GM23338 (cell line): Measurements from ENCODE around the gene ARID1B. TPM values are rescaled to one million over a fixed set of nuclear protein-coding genes. Genes with fewer than 3 reads are reported as not detected.

Source experiments
- ATAC-seq: fragments of 200-7000 bp; cut with Tn5 transposase; 3 replicates; pipeline ENCODE4 v1.9.1; 2020
- DNase-seq: peaks from one replicate; pipeline ENCODE4 v3.0.0-alpha.2; 2015; ENCODE audit warnings: low spot score
- H2AFZ ChIP-seq: fragments of 200-600 bp; sonication (generic); 2 replicates; pipeline ENCODE4 v1.8.0; 2016; ENCODE audit warnings: antibody characterized with exemption, mild to moderate bottlenecking, moderate library complexity
- H3F3A ChIP-seq: fragments of 200-600 bp; sonication (generic); replicated peaks from 2 replicates; pipeline ENCODE4 v1.8.0; 2017; ENCODE audit warnings: antibody characterized with exemption, mixed run types, low read depth
- H3K27ac ChIP-seq: fragments of 200-600 bp; sonication (generic); 2 replicates; pipeline ENCODE4 v1.6.1; 2016; ENCODE audit warnings: low read depth
- H3K27me3 ChIP-seq: fragments of 200-600 bp; sonication (generic); 2 replicates; pipeline ENCODE4 v1.8.0; 2016; ENCODE audit warnings: mild to moderate bottlenecking, mixed run types, moderate library complexity; ENCODE audit not compliant: insufficient read depth
- H3K36me3 ChIP-seq: fragments of 200-600 bp; sonication (generic); 2 replicates; pipeline ENCODE4 v1.8.0; 2016; ENCODE audit warnings: mild to moderate bottlenecking; ENCODE audit not compliant: insufficient read depth
- H3K4me1 ChIP-seq: fragments of 200-600 bp; sonication (generic); 2 replicates; pipeline ENCODE4 v1.8.0; 2016; ENCODE audit warnings: mild to moderate bottlenecking, moderate library complexity; ENCODE audit not compliant: insufficient read depth
- H3K4me2 ChIP-seq: fragments of 200-600 bp; sonication (generic); 2 replicates; pipeline ENCODE4 v1.7.1; 2017; ENCODE audit warnings: mixed run types
- H3K4me3 ChIP-seq: fragments of 200-600 bp; sonication (generic); 2 replicates; pipeline ENCODE4 v1.6.1; 2016; ENCODE audit warnings: mixed run types
- H3K79me2 ChIP-seq: fragments of 200-600 bp; sonication (generic); replicated peaks from 2 replicates; pipeline ENCODE4 v1.8.0; 2017; ENCODE audit warnings: mild to moderate bottlenecking; ENCODE audit not compliant: insufficient read depth
- H3K9me2 ChIP-seq: fragments of 200-600 bp; sonication (generic); 2 replicates; pipeline ENCODE4 v1.8.0; 2017; ENCODE audit not compliant: insufficient read depth
- H4K20me1 ChIP-seq: fragments of 200-600 bp; sonication (generic); replicated peaks from 2 replicates; pipeline ENCODE4 v1.8.0; 2017; ENCODE audit warnings: mild to moderate bottlenecking; ENCODE audit not compliant: insufficient read depth
- H3K27ac Mint-ChIP-seq: 2 replicates; pipeline ENCODE4 v1.8.0; 2020; ENCODE audit warnings: inconsistent platforms, mild to moderate bottlenecking, moderate library complexity, mixed read lengths
- H3K27me3 Mint-ChIP-seq: 3 replicates; pipeline ENCODE4 v1.8.0; 2022; ENCODE audit warnings: low read depth, mild to moderate bottlenecking, moderate library complexity, mixed read lengths, inconsistent platforms; ENCODE audit not compliant: insufficient read depth, poor library complexity
- H3K36me3 Mint-ChIP-seq: 3 replicates; pipeline ENCODE4 v1.8.0; 2021; ENCODE audit warnings: low read depth, mild to moderate bottlenecking, inconsistent platforms, moderate library complexity, mixed read lengths
- H3K4me1 Mint-ChIP-seq: 3 replicates; pipeline ENCODE4 v1.8.0; 2020; ENCODE audit warnings: mild to moderate bottlenecking, inconsistent platforms, mixed read lengths
- H3K4me3 Mint-ChIP-seq: 3 replicates; pipeline ENCODE4 v1.8.0; 2021; ENCODE audit warnings: moderate library complexity, mild to moderate bottlenecking, inconsistent platforms, mixed read lengths
- H3K9me3 Mint-ChIP-seq: 3 replicates; pipeline ENCODE4 v1.8.0; 2020; ENCODE audit warnings: moderate library complexity, mild to moderate bottlenecking, inconsistent platforms, mixed read lengths
- CREB1 ChIP-seq: fragments of 250-450 bp; sonication (Bioruptor Pico); IDR thresholded peaks from 2 replicates; pipeline ENCODE4 v1.5.0; 2020; ENCODE audit warnings: low read depth, mild to moderate bottlenecking, moderate library complexity
- ETS1 ChIP-seq: IDR thresholded peaks from 2 replicates; pipeline ENCODE4 v1.6.1; 2016; ENCODE audit warnings: antibody characterized with exemption
- EZH2 ChIP-seq: fragments of 200-600 bp; sonication (generic); IDR thresholded peaks from one replicate; pipeline ENCODE4 v1.8.0; 2017; ENCODE audit warnings: antibody characterized with exemption, mild to moderate bottlenecking, low read depth; ENCODE audit not compliant: unreplicated experiment
- EZH2phosphoT487 ChIP-seq: fragments of 200-600 bp; sonication (generic); IDR thresholded peaks from one replicate; pipeline ENCODE4 v1.8.1; 2018; ENCODE audit warnings: antibody characterized with exemption; ENCODE audit not compliant: unreplicated experiment
- JUNB ChIP-seq: IDR thresholded peaks from one replicate; pipeline ENCODE4 v1.6.1; 2016; ENCODE audit warnings: antibody characterized with exemption; ENCODE audit not compliant: unreplicated experiment
- NANOG ChIP-seq: IDR thresholded peaks from 2 replicates; pipeline ENCODE4 v1.6.1; 2016; ENCODE audit warnings: antibody characterized with exemption, borderline replicate concordance
- POLR2AphosphoS5 ChIP-seq: IDR thresholded peaks from 2 replicates; pipeline ENCODE4 v1.6.1; 2016; ENCODE audit warnings: antibody characterized with exemption, low read depth
- STAT1 ChIP-seq: IDR thresholded peaks from one replicate; pipeline ENCODE4 v1.6.1; 2016; ENCODE audit warnings: antibody characterized with exemption; ENCODE audit not compliant: unreplicated experiment
- ZNF114 ChIP-seq: fragments of 250-450 bp; sonication (Bioruptor Pico); IDR thresholded peaks from 2 replicates; pipeline ENCODE4 v1.5.0; 2020; ENCODE audit warnings: mild to moderate bottlenecking, moderate library complexity
- ZNF331 ChIP-seq: fragments of 250-450 bp; sonication (Bioruptor Pico); IDR thresholded peaks from 2 replicates; pipeline ENCODE4 v1.5.0; 2020; ENCODE audit warnings: low read depth, mild to moderate bottlenecking, moderate library complexity
- polyA plus RNA-seq: library from polyadenylated mRNA; unstranded; fragments of >200 nt; fragmentation: Nextera tagmentation; extraction: Ambion mirVana; gene quantifications from 2 replicates; pipeline ENCODE4 v1.2.1, GENCODE V29; 2016
- total RNA-seq: library from RNA; depleted of rRNA; stranded (reverse); fragments of >200 nt; shearing (Covaris generic); gene quantifications from 2 replicates; pipeline ENCODE4 v1.2.3, GENCODE V29; 2014
- TF ChIP-seq, protein P1 (sequence below): fragments of 250-450 bp; sonication (Bioruptor Pico); IDR thresholded peaks from 2 replicates; pipeline ENCODE4 v1.5.0; 2020; ENCODE audit warnings: mild to moderate bottlenecking, moderate library complexity
- TF ChIP-seq, protein P2 (sequence below): IDR thresholded peaks from one replicate; pipeline ENCODE4 v1.6.1; 2018; ENCODE audit warnings: antibody characterized with exemption; ENCODE audit not compliant: unreplicated experiment
- TF ChIP-seq, protein P3 (sequence below), 2 experiments: fragments of 200-600 bp in 1 of 2; sonication (generic) in 1 of 2; conservative IDR thresholded peaks; 2 replicates each; pipeline versions ENCODE4 v1.5.1 to v1.6.1; 2016 to 2017; ENCODE audit warnings: antibody characterized with exemption in 2 of 2, low read depth in 2 of 2, mild to moderate bottlenecking in 2 of 2, moderate library complexity in 1 of 2

The ARID1B gene
- total and polyA plus RNA-seq, 2 experiments from 2014 or later: 59.3 to 72.2 TPM

GRCh38 chr6:157203764-157204163 lies 426.6 kb downstream of the ARID1B start:
- H3K9me2 ChIP-seq: no peaks in the 10 kb centered on the region
- no peaks in the 10 kb centered on the region for H3F3A ChIP-seq
- no peak overlapping the region for H3K4me3 ChIP-seq
- no peak overlapping the region for H2AFZ ChIP-seq
- no peak overlapping the region for H3K27ac Mint-ChIP-seq
- ATAC-seq (no peak), DNase-seq (no peak)
- H4K20me1 ChIP-seq: no peaks in the 10 kb centered on the region
- no peak overlapping the region for H3K27ac ChIP-seq
- no peak overlapping the region for H3K4me3 Mint-ChIP-seq
- no peaks in the 10 kb centered on the region for H3K27me3 ChIP-seq
- H3K27me3 Mint-ChIP-seq: peaks cover 4% of the 10 kb centered on the region
- TF ChIP-seq, protein P1, sequence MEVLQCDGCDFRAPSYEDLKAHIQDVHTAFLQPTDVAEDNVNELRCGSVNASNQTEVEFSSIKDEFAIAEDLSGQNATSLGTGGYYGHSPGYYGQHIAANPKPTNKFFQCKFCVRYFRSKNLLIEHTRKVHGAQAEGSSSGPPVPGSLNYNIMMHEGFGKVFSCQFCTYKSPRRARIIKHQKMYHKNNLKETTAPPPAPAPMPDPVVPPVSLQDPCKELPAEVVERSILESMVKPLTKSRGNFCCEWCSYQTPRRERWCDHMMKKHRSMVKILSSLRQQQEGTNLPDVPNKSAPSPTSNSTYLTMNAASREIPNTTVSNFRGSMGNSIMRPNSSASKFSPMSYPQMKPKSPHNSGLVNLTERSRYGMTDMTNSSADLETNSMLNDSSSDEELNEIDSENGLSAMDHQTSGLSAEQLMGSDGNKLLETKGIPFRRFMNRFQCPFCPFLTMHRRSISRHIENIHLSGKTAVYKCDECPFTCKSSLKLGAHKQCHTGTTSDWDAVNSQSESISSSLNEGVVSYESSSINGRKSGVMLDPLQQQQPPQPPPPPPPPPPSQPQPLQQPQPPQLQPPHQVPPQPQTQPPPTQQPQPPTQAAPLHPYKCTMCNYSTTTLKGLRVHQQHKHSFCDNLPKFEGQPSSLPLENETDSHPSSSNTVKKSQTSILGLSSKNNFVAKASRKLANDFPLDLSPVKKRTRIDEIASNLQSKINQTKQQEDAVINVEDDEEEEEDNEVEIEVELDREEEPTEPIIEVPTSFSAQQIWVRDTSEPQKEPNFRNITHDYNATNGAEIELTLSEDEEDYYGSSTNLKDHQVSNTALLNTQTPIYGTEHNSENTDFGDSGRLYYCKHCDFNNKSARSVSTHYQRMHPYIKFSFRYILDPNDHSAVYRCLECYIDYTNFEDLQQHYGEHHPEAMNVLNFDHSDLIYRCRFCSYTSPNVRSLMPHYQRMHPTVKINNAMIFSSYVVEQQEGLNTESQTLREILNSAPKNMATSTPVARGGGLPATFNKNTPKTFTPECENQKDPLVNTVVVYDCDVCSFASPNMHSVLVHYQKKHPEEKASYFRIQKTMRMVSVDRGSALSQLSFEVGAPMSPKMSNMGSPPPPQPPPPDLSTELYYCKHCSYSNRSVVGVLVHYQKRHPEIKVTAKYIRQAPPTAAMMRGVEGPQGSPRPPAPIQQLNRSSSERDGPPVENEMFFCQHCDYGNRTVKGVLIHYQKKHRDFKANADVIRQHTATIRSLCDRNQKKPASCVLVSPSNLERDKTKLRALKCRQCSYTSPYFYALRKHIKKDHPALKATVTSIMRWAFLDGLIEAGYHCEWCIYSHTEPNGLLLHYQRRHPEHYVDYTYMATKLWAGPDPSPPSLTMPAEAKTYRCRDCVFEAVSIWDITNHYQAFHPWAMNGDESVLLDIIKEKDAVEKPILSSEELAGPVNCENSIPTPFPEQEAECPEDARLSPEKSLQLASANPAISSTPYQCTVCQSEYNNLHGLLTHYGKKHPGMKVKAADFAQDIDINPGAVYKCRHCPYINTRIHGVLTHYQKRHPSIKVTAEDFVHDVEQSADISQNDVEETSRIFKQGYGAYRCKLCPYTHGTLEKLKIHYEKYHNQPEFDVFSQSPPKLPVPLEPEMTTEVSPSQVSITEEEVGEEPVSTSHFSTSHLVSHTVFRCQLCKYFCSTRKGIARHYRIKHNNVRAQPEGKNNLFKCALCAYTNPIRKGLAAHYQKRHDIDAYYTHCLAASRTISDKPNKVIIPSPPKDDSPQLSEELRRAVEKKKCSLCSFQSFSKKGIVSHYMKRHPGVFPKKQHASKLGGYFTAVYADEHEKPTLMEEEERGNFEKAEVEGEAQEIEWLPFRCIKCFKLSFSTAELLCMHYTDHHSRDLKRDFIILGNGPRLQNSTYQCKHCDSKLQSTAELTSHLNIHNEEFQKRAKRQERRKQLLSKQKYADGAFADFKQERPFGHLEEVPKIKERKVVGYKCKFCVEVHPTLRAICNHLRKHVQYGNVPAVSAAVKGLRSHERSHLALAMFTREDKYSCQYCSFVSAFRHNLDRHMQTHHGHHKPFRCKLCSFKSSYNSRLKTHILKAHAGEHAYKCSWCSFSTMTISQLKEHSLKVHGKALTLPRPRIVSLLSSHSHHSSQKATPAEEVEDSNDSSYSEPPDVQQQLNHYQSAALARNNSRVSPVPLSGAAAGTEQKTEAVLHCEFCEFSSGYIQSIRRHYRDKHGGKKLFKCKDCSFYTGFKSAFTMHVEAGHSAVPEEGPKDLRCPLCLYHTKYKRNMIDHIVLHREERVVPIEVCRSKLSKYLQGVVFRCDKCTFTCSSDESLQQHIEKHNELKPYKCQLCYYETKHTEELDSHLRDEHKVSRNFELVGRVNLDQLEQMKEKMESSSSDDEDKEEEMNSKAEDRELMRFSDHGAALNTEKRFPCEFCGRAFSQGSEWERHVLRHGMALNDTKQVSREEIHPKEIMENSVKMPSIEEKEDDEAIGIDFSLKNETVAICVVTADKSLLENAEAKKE (CRISPR knock-in tag): no peak
- TF ChIP-seq, protein P2, sequence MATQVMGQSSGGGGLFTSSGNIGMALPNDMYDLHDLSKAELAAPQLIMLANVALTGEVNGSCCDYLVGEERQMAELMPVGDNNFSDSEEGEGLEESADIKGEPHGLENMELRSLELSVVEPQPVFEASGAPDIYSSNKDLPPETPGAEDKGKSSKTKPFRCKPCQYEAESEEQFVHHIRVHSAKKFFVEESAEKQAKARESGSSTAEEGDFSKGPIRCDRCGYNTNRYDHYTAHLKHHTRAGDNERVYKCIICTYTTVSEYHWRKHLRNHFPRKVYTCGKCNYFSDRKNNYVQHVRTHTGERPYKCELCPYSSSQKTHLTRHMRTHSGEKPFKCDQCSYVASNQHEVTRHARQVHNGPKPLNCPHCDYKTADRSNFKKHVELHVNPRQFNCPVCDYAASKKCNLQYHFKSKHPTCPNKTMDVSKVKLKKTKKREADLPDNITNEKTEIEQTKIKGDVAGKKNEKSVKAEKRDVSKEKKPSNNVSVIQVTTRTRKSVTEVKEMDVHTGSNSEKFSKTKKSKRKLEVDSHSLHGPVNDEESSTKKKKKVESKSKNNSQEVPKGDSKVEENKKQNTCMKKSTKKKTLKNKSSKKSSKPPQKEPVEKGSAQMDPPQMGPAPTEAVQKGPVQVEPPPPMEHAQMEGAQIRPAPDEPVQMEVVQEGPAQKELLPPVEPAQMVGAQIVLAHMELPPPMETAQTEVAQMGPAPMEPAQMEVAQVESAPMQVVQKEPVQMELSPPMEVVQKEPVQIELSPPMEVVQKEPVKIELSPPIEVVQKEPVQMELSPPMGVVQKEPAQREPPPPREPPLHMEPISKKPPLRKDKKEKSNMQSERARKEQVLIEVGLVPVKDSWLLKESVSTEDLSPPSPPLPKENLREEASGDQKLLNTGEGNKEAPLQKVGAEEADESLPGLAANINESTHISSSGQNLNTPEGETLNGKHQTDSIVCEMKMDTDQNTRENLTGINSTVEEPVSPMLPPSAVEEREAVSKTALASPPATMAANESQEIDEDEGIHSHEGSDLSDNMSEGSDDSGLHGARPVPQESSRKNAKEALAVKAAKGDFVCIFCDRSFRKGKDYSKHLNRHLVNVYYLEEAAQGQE: no peak
- TF ChIP-seq ZNF331 (CRISPR knock-in tag) (no peak), NANOG (no peak), POLR2AphosphoS5 (no peak), ETS1 (no peak), EZH2phosphoT487 (no peak), JUNB (no peak), CREB1 (CRISPR knock-in tag) (no peak), ZNF114 (no peak), STAT1 (no peak), EZH2 (no peak)
- TF ChIP-seq, protein P3, sequence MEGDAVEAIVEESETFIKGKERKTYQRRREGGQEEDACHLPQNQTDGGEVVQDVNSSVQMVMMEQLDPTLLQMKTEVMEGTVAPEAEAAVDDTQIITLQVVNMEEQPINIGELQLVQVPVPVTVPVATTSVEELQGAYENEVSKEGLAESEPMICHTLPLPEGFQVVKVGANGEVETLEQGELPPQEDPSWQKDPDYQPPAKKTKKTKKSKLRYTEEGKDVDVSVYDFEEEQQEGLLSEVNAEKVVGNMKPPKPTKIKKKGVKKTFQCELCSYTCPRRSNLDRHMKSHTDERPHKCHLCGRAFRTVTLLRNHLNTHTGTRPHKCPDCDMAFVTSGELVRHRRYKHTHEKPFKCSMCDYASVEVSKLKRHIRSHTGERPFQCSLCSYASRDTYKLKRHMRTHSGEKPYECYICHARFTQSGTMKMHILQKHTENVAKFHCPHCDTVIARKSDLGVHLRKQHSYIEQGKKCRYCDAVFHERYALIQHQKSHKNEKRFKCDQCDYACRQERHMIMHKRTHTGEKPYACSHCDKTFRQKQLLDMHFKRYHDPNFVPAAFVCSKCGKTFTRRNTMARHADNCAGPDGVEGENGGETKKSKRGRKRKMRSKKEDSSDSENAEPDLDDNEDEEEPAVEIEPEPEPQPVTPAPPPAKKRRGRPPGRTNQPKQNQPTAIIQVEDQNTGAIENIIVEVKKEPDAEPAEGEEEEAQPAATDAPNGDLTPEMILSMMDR (conservative IDR thresholded peaks at IDR 0.05; ENCODE audit: low read depth in 2 of 2): no peak
- peaks cover 40% of the 10 kb centered on the region for H3K36me3 Mint-ChIP-seq
- H3K36me3 ChIP-seq: peaks cover 22% of the 10 kb centered on the region
- no peaks in the 10 kb centered on the region; the same call in 2 of the 3 replicates for H3K4me1 Mint-ChIP-seq
- H3K4me1 ChIP-seq: no peaks in the 10 kb centered on the region
- H3K9me3 Mint-ChIP-seq: no peaks in the 10 kb centered on the region; the same call in 2 of the 3 replicates
- H3K4me2 ChIP-seq: no peak overlapping the region
- H3K79me2 ChIP-seq: no peaks in the 10 kb centered on the region
